GM20000 (cell line): ENCODE data around the gene NLGN1.
"Not testable (repeated sequence)": the region's sequence is repeated elsewhere in the genome, so short reads cannot be mapped to it uniquely, and the experiment has no call there.

Source experiments
- DNase-seq: peaks from one replicate; pipeline ENCODE4 v3.0.0; 2012; ENCODE audit warnings: low spot score
- CTCF ChIP-seq: IDR thresholded peaks from 2 replicates; pipeline ENCODE4 v1.5.1; 2012; ENCODE audit warnings: mild to moderate bottlenecking, control low read depth; ENCODE audit errors: extremely low read depth, missing control alignments

Gene NLGN1

DNA sequence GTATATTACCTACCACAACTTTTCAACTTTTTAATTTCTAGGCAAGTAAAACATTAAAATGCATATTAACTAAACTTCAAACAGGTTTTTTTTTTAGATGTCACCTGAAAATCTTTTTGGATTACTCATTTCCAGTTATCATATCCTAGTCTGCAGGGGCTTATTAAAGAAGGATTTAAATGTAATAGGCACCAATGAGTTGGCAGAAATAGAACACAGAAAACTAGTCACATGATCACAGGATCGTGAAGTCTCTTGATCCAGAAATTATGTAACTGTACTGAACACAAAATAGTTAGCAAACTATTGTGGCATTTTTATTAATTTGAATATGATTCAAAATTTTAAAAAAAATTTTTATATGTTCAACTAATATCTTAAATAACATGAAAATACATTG is 807.2 kb downstream of the NLGN1 start:
- no peak for TF ChIP-seq CTCF
- no peak for DNase-seq

DNA sequence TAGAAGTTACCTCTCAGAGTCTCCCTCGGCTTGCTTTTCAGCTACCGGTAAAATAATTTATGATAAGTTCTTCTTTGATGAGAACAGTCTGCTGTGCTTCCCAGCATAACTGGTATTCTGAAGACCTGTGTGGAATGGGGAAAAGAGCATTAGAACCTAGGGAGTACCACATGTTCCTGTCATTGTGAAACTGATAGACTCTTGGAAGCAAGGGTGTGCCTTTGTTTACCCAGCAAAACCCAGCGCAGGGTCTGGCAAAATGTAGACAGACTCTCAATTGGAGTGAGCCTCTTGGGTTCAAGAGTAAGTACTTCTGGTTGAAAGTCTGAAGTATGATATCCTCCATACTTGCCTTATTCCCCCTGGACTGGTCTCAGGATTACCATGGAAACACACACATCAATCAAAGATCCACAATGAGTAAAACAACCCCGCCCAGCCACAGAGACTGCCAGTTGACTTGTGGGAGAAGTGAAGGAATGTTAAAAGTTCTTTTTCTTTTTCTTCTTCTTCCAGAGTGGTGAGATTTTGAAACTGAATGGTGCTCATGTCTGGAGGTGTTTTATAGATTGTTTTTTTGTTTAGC is 809.2 kb downstream of the NLGN1 start:
- no peak for DNase-seq
- no peak for TF ChIP-seq CTCF

- DNase-seq: no peak
- TF ChIP-seq CTCF: no peak
These were observed 810.6 kb downstream of the NLGN1 start for GRCh38 chr3:174208161-174208560.

DNA sequence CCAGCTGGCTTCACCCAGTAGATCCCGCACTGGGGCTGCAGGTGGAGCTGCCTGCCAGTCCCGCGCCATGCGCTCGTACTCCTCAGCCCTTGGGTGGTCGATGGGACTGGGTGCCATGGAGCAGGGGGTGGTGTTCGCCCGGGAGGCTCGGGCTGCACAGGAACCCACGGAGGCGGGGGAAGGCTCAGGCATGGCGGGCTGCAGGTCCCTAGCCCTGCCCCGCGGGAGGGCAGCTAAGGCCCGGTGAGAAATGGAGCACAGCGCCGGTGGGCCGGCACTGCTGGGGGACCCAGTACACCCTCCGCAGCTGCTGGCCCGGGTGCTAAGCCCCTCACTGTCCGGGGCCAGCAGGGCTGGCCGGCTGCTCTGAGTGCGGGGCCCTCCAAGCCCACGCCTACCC is 814.4 kb downstream of the NLGN1 start:
- not testable (repeated sequence) for DNase-seq

GRCh38 chr3:174215456-174215855 is 817.9 kb downstream of the NLGN1 start:
- DNase-seq: no peak
- TF ChIP-seq CTCF: no peak

DNA sequence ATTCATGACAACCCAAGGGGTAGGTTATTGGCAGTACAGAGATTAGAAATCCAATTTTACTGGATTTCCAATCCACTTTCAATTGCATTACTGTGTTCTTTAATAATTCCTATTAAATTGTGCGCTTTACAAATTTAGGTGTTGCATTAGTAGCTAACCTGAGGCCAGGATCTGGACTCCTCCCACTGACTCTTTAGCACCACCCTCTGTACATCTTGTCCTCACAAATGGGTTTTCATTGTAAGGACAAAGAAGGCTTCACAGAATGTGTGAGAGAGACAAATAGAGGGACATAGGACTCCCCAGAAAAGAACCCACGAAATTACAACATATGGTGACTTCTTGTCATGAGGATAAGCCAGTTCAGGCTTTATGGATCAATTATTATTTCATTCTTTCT is 818.5 kb downstream of the NLGN1 start:
- no peak for DNase-seq
- no peak for TF ChIP-seq CTCF

- no peak for TF ChIP-seq CTCF
These were observed 819.6 kb downstream of the NLGN1 start for GRCh38 chr3:174216946-174217718.

GRCh38 chr3:174218016-174218415 is 820.5 kb downstream of the NLGN1 start:
- no peak for TF ChIP-seq CTCF
- no peak for DNase-seq

More at GRCh38 chr3:174216946-174217718, 819.6 kb downstream of the NLGN1 start:
- DNase-seq: no peak
